ENCODE measurements around the gene QPCTL. TPM values are rescaled to one million over a fixed set of nuclear protein-coding genes. Genes with fewer than 3 reads are reported as not detected.
"Not testable (repeated sequence)": the region's sequence is repeated elsewhere in the genome, so short reads cannot be mapped to it uniquely, and the experiment has no call there.

Gene QPCTL
- total RNA-seq, 1 donor from 2014 or later = 1.6 TPM

GRCh38 chr19:45712699-45713067 lies 20.2 kb downstream of the QPCTL start:
- intact Hi-C loops (cut with DNase I) = no loop called here
- no peak for ATAC-seq (ENCODE audit: poor library complexity)
- no peak for DNase-seq

- intact Hi-C loops (cut with DNase I) = no loop called here
- DNase-seq (no peak), ATAC-seq (ENCODE audit: poor library complexity) (no peak)
These were observed 20.7 kb downstream of the QPCTL start for GRCh38 chr19:45713141-45713540.

DNA sequence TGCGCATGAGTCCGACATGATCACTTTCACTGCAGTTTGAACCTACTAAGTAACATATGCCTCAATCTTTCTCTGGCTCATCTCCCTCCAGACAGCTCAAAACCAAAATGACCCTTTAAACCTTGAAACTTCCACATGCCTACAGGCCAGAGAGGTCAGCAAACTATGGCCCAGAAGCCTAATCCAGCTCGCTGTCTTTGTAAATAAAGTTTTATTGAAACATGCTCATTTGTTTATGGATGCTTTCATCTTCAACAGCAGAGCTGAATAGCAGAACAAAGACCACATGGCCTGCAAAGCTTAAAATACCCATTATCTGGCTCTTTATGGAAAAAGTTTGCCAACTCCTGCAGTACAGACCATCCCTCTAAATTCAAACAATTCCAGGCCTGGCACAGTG lies 22.7 kb downstream of the QPCTL start:
- intact Hi-C loops (cut with DNase I) = loop anchor here (5.0 kb wide), 1 partner anchor 52 kb away; the partner anchor contains the start of gene SIX5
- ATAC-seq (ENCODE audit: poor library complexity) = no peak

DNA sequence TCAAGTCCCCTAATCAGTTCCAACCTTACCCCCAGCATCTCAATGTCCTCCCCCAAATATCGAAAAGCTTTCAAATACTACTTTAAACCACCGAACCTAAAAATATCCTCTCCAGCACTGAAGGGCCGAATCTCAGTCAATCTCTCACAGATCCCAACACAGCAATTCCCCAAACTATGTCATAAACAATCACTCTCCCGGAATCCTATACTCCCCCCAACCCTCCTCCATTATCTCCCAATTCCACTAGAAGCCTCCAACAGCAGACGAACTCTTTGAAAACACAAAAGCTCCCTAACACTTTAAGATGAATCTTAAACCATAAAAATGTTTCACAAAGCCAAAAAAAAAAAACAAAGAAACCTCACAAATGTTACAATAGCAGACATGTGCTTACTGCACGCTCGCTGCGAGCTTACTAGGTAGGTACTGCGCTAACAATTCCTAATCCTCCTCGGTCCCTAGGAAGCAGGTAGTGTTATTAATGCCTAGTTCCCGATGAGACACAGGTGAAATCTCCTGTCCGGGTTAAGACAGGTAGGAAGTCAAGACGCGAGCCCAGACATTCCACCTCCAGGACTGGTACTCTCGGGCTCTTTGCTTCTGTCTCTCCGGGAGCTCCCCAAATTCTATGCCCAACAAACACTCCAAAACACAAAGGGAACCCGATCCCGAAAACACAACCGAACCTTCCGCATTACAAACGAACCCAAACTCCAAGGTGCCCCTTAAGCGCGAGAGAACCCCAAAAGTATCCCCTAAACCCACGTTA lies 24.1 kb downstream of the QPCTL start:
- intact Hi-C loops (cut with DNase I) = loop anchor here (5.0 kb wide), 1 partner anchor 51 kb away; the partner anchor contains the start of gene SIX5
- peak; percentile 2 for ATAC-seq (ENCODE audit: poor library complexity)
- no peak for DNase-seq

More for the DNA sequence above, 22.7 kb downstream of the QPCTL start:
- DNase-seq = no peak

DNA sequence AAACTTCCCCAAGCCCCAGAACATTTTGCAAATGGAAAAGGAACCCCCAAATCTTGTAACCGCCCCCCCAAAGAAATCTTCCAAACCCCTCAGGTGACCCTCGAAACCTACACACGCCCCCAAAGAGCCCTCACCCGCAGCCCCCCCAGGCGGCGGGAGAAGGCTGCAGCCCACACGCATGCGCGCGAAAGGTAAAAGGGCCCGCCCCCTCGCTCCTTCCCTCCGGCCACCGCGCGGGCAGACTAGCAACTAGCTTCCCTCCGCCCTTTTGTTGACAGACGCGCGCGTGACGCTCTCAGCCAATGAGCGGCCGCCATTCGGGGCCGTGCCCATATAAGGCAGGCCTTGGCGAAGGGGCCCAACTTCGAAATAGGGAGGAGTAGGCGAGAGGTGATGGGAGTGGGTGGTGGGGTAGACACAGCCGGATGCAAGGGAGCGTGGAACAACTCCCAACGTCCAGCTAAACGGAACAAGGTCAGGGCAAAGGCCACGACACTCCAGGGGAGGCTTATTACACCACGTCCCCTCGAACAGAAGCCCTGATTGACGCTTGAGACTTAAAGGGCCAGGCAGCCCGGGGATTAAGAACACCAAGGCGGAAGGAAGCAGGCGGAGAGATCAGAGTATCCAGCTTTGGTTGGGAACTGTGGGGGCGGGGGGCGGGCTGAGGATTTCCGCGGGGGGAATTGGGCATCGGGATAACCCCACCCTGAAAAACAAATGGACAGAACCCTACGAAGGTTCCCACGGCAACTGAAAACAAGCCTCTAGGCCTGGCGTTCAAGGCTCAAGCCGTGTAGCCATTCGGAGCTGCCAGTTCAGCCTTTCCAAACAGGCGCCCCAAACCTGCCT lies 24.9 kb downstream of the QPCTL start:
- DNase-seq = peak; percentile 99
- intact Hi-C loops (cut with DNase I) = loop anchor here (5.0 kb wide), 1 partner anchor 50 kb away; the partner anchor contains the start of gene SIX5
- ATAC-seq (ENCODE audit: poor library complexity) = peak; percentile 97

DNA sequence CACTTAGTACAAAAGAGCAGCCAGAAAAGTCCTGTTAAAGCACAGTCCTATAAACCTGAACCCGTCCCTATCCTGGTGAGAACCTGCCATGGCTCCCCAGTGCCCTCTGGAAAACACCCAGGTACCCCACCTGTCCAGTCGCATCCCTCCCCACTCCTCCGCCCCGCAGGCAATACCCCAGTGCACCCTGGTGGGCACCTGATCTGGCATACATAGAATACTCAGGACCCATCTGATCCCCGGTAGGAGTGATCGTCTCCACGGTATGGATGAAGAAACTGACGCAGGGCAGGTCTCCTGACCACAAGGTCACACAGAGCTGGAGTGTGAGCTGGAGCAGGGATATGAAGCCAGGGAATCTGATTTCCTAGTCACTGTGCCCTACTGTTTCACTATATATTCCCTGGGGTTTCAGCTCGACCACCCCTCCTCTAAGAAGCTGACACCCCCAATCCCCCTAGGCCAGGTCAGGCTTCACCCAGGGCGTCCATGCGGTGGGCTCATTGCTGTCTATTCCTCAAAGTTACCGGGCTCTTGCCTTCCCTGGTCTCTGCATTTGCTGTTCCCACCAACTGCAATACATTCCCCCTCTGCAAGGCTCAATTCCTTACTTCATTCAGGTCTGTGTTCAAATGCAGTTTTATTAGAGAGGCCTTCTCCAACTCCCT lies 25.7 kb downstream of the QPCTL start:
- ATAC-seq (ENCODE audit: poor library complexity) = peak; percentile 2
- DNase-seq = no peak
- intact Hi-C loops (cut with DNase I) = loop anchor here (5.0 kb wide), 1 partner anchor 49 kb away; the partner anchor contains the start of gene SIX5

DNA sequence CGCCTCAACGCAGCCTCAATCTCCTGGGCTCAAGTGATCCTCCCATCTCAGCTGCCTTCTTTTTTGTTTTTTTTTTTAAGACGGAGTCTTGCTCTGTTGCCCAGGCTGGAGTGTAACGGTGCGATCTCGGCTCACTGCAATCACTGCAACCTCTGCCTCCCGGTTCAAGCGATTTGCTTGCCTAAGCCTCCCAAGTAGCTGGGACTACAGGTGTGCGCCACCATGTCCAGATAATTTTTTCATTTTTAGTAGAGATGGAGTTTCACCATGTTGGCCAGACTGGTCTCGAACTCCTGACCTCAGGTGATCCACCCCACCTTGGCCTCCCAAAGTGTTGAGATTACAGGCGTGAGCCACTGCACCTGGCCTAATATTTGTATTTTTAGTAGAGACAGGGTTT lies 27.6 kb downstream of the QPCTL start:
- intact Hi-C loops (cut with DNase I); DNase-seq: not testable (repeated sequence)

DNA sequence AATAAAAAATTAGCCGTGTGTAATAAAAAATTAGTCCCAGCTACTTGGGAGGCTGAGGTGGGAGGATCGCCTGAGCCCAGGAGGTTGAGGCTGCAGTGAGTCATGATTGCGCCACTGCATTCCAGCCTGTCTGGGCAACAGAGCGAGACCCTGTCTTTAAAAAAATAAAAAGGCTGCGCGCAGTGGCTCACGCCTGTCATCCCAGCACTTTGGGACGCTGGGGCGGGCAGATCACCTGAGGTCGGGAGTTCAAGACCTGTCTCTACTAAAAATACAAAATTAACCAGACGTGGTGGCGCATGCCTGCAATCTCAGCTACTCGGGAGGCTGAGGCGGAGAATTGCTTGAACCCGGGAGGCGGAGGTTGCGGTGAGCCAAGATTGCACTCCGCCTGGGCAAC lies 36.2 kb downstream of the QPCTL start:
- intact Hi-C loops (cut with DNase I); ATAC-seq (ENCODE audit: poor library complexity); DNase-seq: not testable (repeated sequence)

More for the DNA sequence above, 27.6 kb downstream of the QPCTL start:
- ATAC-seq (ENCODE audit: poor library complexity) = not testable (repeated sequence)

GRCh38 chr19:45729800-45730290 lies 37.4 kb downstream of the QPCTL start:
- ATAC-seq (ENCODE audit: poor library complexity) (no peak), DNase-seq (no peak)
- intact Hi-C loops (cut with DNase I) = no loop called here

- ATAC-seq (ENCODE audit: poor library complexity) (peak; percentile 99), DNase-seq (peak; percentile 96)
- intact Hi-C loops (cut with DNase I) = no loop called here
These were observed 38.2 kb downstream of the QPCTL start, which contains the start of gene FBXO46 for GRCh38 chr19:45730368-45731288. TSS of gene FBXO46 (minus strand) at chr19:45730896. CDS start at chr19:45713495, 17,401 bp downstream.

GRCh38 chr19:45733160-45733810 lies 40.8 kb downstream of the QPCTL start, which contains the start of gene MEIOSIN:
TSS of gene MEIOSIN (plus strand) at chr19:45733439. CDS start at chr19:45735377, 1,938 bp downstream.
- DNase-seq (no peak), ATAC-seq (ENCODE audit: poor library complexity) (no peak)
- intact Hi-C loops (cut with DNase I) = no loop called here

DNA sequence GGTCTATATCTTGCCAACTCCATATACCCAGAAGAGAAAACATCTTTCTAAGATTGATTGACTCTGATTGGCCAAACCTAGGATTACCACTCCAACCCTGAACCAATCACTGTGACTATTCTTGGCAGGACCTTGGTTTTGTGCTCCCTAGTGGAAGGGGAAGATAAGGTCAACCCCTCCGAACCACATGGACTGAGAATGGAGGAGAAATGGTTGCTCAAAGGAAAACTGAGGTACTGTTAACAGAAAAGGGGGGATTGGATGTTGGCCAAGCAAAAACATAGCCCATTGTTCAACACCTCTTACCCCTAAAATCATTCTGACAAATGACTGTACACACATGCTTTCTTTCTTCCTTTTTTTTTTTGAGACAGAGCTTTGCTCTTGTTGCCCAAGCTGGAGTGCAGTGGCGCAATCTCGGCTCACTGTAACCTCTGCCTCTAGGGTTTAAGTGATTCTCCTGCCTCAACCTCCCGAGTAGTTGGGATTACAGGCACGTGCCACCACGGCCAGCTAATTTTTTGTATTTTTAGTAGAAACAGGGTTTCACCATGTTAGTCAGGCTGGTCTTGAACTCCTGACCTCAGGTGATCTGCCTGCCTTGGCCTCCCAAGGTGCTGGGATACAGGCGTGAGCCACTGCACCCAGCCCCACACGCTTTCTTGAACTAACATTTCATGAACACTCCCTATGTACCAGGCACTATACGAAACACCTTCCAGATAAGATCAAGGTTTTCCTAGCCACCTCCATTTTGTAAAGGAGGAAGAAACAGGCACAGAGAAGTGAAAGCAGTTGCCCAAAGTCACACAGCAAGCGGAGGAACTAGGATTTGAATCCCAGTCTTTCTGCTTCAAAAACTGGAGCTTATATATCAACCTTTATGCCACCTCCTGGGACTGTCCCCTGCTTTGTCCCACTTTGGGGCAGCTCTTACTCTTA lies 47.3 kb downstream of the QPCTL start:
- ATAC-seq (ENCODE audit: poor library complexity) (no peak), DNase-seq (no peak)
- intact Hi-C loops (cut with DNase I) = no loop called here

- DNase-seq (no peak), ATAC-seq (ENCODE audit: poor library complexity) (no peak)
- intact Hi-C loops (cut with DNase I) = no loop called here
These were observed 50.5 kb downstream of the QPCTL start for GRCh38 chr19:45742969-45743368.

- ATAC-seq (ENCODE audit: poor library complexity) (no peak), DNase-seq (no peak)
- intact Hi-C loops (cut with DNase I) = no loop called here
These were observed 53.1 kb downstream of the QPCTL start for GRCh38 chr19:45745606-45746005.

DNA sequence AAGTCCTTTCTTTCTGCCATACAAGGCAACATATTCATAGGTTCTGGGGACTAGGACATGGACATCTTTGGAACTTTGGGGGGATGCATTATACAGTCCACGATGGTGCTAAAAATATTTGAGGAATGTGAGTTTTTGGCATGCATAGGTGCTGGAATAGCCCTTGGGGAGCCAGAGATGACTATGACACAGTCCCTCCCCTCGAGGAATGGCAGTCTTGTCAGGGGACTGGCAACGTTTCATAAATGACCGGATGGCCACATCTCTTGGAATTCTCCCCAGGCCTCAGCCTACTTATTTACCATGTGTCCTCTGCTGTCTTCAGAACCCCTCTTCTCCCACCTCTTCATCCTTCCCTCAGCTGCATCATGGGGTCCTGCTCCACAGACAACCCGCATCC lies 54.4 kb downstream of the QPCTL start:
- no peak for ATAC-seq (ENCODE audit: poor library complexity)
- DNase-seq = no peak
- intact Hi-C loops (cut with DNase I) = no loop called here

DNA sequence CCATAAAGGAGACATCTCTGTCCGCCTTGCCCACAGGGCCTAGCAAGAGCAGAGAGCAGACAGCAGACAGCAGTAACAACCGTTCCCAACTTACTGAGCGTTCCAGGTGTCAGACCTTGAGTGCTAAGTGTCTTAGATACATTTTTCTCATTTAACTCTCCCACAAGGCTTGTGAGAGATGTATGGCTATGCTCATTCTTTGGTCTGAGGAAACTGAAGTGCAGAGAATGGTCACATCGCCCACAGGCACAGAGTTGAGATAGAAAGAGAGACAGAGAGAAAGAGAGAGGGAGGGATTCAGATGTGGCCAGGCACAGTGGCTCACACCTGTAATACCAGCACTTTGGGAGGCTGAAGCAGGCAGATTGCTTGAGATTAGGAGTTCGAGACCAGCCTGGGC lies 55.0 kb downstream of the QPCTL start:
- no peak for ATAC-seq (ENCODE audit: poor library complexity)
- no peak for DNase-seq
- intact Hi-C loops (cut with DNase I) = no loop called here

All from Right ventricle myocardium superior (tissue), 1 donor.